Suprapubic skin (tissue), 3 donors: ENCODE measurements around the gene CALY.

Experiments used
- CTCF ChIP-seq, 2 donors: fragments of 200-600 bp in 1 of 2; fragments of 450-650 bp in 1 of 2; sonication (generic) in 1 of 2; IDR thresholded peaks; one replicate each; pipeline ENCODE4 v1.5.1; 2016 to 2019; ENCODE audit warnings: antibody characterized with exemption in 2 of 2, mild to moderate bottlenecking in 1 of 2, moderate library complexity in 1 of 2
- POLR2A ChIP-seq, 2 donors: fragments of 450-650 bp; IDR thresholded peaks; one replicate each; pipeline ENCODE4 v1.6.1; 2017; ENCODE audit warnings: antibody characterized with exemption in 2 of 2, mild to moderate bottlenecking in 2 of 2, moderate library complexity in 2 of 2

- TF ChIP-seq CTCF (IDR thresholded peaks at IDR 0.05) (peak; percentile 70 to 98), POLR2A (IDR thresholded peaks at IDR 0.05) (no peak)
These were observed 7.0 kb downstream of the CALY start for GRCh38 chr10:133329491-133330202.
